GM10266 (cell line): ENCODE data around the gene RBKS.
"Not testable (repeated sequence)": the region's sequence is repeated elsewhere in the genome, so short reads cannot be mapped to it uniquely, and the experiment has no call there.

Experiments
- DNase-seq: peaks from one replicate; pipeline ENCODE4 v3.0.0; 2012; ENCODE audit errors: extremely low spot score
- CTCF ChIP-seq: IDR thresholded peaks from 2 replicates; pipeline ENCODE4 v1.5.1; 2012; ENCODE audit warnings: mild to moderate bottlenecking, low read depth; ENCODE audit not compliant: control insufficient read depth, insufficient read depth; ENCODE audit errors: missing control alignments

The RBKS gene

DNA sequence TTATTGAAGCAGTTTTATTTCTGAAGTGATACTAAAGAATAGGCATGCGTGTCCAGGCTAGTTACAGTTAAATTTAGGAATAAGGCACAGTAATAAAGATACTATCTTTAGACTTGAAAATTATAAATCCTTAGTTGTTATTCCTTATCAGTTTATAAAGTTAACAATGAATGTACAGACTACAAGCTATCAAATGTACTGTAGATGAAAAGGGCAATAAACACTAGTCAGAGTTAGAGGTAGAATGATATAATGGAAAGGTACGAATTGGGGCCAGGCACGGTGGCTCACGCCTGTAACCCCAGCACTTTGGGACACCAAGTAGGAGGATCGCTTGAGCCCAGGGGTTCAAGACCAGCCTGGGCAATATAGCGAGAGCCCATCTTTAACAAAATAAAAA lies 3.9 kb downstream of the RBKS start:
- TF ChIP-seq CTCF = no peak
- DNase-seq = no peak

DNA sequence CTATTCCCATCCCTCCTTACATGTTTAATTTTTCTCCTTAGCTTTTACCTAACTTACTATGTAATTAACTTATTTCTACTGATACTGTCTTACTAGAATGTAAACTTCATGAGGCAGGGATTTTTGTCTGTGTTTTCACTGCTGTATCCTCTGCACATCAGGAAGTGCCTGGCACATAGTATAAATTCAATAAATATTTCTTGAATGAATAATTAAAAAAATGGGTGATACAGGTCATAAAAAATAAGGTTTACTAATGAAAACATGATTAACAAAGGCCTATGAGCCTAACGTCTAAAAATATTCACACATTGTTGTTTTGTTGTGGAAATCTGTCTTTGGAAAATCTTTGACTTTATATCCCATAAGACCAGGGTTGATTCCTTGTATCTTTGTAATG lies 4.5 kb downstream of the RBKS start:
- TF ChIP-seq CTCF = no peak
- DNase-seq = no peak

DNA sequence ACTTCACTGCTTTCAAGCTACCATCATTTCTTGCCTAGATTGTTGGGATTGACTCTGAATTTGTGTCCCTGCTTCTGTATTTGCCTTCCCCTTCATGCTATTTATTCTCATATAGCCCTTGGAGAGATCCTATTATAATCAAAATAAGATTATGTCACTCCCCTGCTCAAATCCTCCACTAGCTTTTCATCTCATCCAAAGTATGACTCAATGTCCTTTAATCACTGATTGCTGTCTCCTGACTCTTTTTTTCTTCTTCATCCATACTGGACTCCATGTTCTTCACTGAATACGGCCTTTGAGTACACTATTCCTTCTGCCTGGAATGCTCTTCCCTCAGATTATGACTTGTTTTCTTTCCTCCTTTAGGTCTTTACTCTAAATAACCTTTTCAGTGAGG lies 5.0 kb downstream of the RBKS start:
- DNase-seq = no peak
- no peak for TF ChIP-seq CTCF

GRCh38 chr2:27884601-27885000 lies 5.6 kb downstream of the RBKS start:
- TF ChIP-seq CTCF = no peak
- DNase-seq = no peak

- not testable (repeated sequence) for DNase-seq
Observed at GRCh38 chr2:27882584-27882922, 7.6 kb downstream of the RBKS start.

- DNase-seq = not testable (repeated sequence)
Observed at GRCh38 chr2:27881815-27882583, 8.2 kb downstream of the RBKS start.

- TF ChIP-seq CTCF = no peak
- DNase-seq = no peak
Observed at GRCh38 chr2:27878825-27879224, 11.4 kb downstream of the RBKS start.

DNA sequence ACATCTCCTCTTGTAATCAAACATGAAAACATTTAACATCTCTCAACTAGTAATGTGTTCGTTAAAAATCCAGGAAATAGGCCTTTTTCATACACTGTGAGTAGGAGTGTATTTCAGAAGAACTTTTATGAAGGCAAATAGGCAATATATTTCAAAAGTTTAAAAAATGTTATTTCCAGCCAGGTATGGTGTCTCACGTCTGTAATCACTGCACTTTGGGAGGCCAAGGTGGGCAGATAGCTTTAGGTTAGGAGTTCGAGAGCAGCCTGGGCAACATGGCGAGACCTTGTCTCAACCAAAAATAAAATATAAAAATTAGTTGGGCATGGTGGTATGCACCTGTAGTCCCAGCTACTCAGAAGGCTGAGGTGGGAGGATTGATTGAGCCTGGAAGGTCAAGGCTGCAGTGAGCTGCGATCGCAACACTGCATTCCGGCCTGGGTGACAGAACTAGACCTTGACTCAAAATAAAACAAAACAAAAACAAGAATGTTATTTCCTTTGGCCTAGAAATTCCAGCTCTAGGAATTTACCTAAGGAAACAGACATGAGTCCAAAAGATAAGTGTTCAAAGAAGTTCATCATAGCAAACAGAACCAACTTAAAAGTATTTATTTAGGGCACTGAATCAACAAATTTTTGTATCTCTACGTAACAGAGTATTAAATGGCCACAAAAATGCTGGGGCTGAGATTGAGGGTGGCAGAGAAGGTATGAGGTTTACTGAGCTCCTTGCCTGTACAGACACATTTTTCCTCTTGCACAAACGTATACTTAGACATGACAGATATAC lies 14.9 kb downstream of the RBKS start:
- DNase-seq = no peak
- no peak for TF ChIP-seq CTCF
